ENCODE measurements around the gene ZACN.
A peak's percentile ranks its signal among the peaks of the same experiment; 100 is the strongest.

ZACN gene

DNA sequence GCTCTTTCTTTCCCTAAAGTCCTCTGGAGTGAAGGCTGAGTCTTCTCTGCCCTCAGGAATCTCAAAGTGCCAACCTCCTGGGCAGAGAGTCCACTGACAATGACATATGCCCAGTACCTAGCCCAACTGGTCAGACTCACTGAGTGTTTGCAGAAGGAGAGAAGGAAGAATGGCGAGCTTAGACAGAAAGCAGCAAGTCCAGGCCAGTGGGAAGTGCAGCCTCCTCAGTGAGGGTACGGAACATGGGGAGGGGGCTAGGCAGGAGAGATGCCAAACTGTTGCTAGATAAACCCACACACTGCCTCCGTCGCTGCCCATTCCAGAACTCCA is 23.9 kb downstream of the ZACN start:
- Histone ChIP-seq H3K27me3 (ENCODE audit: control insufficient read depth in 1 of 2, insufficient read depth in 2 of 2, low read length in 2 of 2) (no peaks in the 10 kb centered on the region), H3K9me3 (ENCODE audit: low read length) (no peaks in the 10 kb centered on the region), H3K4me3 (ENCODE audit: low read depth in 1 of 2, low read length in 2 of 2) (peak overlapping the region; percentile 76 to 86), H3K36me3 (ENCODE audit: insufficient read depth, low read length) (peaks cover 17% of the 10 kb centered on the region), H3K9ac (ENCODE audit: low read length) (peak overlapping the region; percentile 41), H3K27ac (ENCODE audit: low read depth, low read length) (peak overlapping the region; percentile 88), H3K4me1 (ENCODE audit: insufficient read depth, low read length) (peaks cover 17% of the 10 kb centered on the region)

DNA sequence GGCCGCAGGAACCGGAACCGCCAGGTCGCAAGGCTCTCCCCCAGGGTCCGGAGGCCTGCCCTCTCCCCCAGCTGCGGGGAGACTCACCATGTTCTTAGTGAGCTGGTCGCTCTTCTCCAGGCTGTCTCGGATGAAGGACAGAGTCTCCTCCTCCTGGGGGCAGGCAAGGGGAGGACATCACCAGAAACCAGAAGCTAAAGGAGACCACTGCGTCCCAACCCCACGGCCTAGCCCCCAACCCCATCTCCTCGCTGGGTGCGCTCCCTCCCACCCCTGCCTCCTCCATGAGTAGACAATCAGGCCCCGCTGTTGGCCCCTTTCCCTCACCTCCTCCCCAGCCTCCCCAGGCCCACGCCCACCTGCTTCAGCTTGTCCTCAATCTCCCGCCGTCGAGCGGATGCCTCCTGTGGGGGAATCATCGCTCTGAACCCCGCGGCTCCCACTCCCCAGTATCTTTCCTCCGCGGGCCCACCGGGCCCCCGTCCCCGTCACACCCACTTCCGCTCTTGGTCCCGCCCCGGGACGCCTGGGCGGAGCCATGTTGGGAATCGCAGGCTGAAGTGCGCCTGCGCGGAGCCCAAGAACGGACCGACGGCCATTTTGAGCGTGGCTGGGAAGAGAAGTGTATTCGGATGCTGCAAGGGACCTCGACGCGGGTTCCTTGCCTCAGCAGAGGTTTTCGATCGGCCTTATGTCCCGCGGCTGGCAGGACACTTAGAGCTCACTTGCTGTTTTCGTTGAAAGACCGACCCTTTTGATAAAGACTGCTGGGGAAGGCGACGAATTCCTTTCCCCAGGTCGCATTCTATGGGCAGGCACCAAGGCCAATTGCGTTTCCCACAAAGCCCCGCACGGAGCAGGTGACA is 24.5 kb downstream of the ZACN start, which contains the start of gene EXOC7:
Gene EXOC7 (minus strand): TSS at position 514 of the 866 bp plus-strand sequence. CDS start 95 bp downstream, at position 419.
- Histone ChIP-seq H3K27ac (ENCODE audit: low read depth, low read length) (peak within 1 kb of the TSS; percentile 88), H3K27me3 (ENCODE audit: control insufficient read depth in 1 of 2, insufficient read depth in 2 of 2, low read length in 2 of 2) (no peaks in the 10 kb centered on the region), H3K9ac (ENCODE audit: low read length) (peak within 1 kb of the TSS; percentile 41), H3K36me3 (ENCODE audit: insufficient read depth, low read length) (peaks cover 15% of the 10 kb centered on the region), H3K4me3 (ENCODE audit: low read depth in 1 of 2, low read length in 2 of 2) (peak within 1 kb of the TSS; percentile 76 to 86), H3K9me3 (ENCODE audit: low read length) (no peaks in the 10 kb centered on the region), H3K4me1 (ENCODE audit: insufficient read depth, low read length) (peaks cover 17% of the 10 kb centered on the region)

DNA sequence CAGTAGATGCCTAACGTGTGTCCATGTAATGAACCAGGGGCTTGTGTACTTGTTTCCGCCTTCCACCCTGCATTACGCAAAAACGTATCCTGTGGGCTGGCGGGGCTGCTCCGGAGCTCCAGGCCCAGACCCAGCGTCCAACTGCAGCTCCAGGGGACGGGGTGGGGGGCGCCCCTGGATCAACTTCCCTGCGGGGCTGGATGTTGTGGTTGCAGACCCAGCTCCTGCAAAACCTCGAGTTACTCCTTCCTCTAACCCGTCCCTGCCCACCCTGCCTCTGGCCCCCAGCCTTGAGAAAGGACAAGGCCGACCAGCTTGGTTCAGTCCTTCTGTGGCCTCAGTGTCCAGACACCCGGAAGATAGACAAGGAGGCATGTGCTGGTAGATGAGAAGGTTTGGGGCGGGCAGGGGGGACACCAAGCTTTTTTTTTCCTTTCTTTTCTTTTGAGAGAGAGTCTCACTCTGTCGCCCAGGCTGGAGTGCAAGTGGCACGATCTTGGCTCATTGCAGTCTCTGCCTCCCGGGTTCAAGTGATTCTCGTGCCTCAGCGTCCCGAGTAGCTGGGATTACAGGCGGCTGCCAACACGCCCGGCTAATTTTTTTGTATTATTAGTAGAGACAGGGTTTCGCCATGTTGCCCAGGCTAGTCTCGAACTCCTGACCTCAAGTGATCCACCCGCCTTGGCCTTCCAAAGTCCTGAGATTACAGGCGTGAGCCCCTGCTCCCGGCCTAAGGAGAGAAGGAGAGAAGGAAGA is 25.3 kb downstream of the ZACN start:
- H3K4me3 ChIP-seq (ENCODE audit: low read depth in 1 of 2, low read length in 2 of 2), result peak overlapping the region; percentile 76 to 86
- peak overlapping the region; percentile 88 for H3K27ac ChIP-seq (ENCODE audit: low read depth, low read length)
- H3K36me3 ChIP-seq (ENCODE audit: insufficient read depth, low read length), result peaks cover 15% of the 10 kb centered on the region
- H3K27me3 ChIP-seq (ENCODE audit: control insufficient read depth in 1 of 2, insufficient read depth in 2 of 2, low read length in 2 of 2), result no peaks in the 10 kb centered on the region
- H3K9me3 ChIP-seq (ENCODE audit: low read length), result no peaks in the 10 kb centered on the region
- peaks cover 17% of the 10 kb centered on the region for H3K4me1 ChIP-seq (ENCODE audit: insufficient read depth, low read length)
- peak overlapping the region; percentile 41 for H3K9ac ChIP-seq (ENCODE audit: low read length)

DNA sequence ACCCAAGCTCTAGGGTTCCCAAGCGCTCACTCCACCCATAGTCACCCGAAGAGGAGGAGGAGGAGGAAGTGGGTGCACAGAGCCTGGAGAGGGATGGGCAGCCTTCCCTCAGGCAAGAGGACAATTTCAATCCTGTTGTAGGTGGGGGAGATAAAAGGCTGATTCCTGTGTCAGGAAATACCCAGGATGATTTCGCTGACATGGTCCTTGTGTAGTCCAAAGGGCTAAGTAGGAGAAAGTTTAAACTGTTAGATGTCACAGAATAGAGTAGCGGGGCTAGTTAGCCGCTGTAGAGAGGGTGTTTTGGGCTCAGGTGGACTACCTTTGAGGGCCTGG is 25.9 kb downstream of the ZACN start:
- Histone ChIP-seq H3K9me3 (ENCODE audit: low read length) (no peaks in the 10 kb centered on the region), H3K4me1 (ENCODE audit: insufficient read depth, low read length) (peaks cover 17% of the 10 kb centered on the region), H3K36me3 (ENCODE audit: insufficient read depth, low read length) (peaks cover 13% of the 10 kb centered on the region), H3K27ac (ENCODE audit: low read depth, low read length) (no peak overlapping the region), H3K4me3 (ENCODE audit: low read depth in 1 of 2, low read length in 2 of 2) (no peak overlapping the region), H3K27me3 (ENCODE audit: control insufficient read depth in 1 of 2, insufficient read depth in 2 of 2, low read length in 2 of 2) (no peaks in the 10 kb centered on the region), H3K9ac (ENCODE audit: low read length) (no peak overlapping the region)

DNA sequence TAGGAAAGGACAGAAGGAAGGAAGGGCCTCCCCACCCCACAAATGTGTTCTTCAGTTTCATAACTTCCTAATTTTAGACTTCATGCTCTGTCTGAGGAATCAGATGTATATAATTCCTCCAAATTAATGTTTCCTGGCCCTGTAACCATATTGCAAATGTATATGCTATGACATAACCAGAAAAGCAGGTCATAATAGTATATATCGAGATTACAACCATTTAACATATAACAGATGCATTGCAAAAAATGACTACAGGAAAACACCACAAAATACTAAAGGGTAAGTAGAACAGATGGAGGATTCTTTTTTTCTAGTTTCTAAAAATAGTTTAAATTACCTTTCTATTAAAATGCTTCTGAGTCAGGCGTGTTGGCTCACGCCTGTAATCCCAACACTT is 27.7 kb downstream of the ZACN start:
- Histone ChIP-seq H3K36me3 (ENCODE audit: insufficient read depth, low read length) (peaks cover 3% of the 10 kb centered on the region), H3K9ac (ENCODE audit: low read length) (no peak overlapping the region), H3K4me1 (ENCODE audit: insufficient read depth, low read length) (peaks cover 17% of the 10 kb centered on the region), H3K4me3 (ENCODE audit: low read depth in 1 of 2, low read length in 2 of 2) (no peak overlapping the region), H3K27me3 (ENCODE audit: control insufficient read depth in 1 of 2, insufficient read depth in 2 of 2, low read length in 2 of 2) (no peaks in the 10 kb centered on the region), H3K27ac (ENCODE audit: low read depth, low read length) (no peak overlapping the region), H3K9me3 (ENCODE audit: low read length) (no peaks in the 10 kb centered on the region)

DNA sequence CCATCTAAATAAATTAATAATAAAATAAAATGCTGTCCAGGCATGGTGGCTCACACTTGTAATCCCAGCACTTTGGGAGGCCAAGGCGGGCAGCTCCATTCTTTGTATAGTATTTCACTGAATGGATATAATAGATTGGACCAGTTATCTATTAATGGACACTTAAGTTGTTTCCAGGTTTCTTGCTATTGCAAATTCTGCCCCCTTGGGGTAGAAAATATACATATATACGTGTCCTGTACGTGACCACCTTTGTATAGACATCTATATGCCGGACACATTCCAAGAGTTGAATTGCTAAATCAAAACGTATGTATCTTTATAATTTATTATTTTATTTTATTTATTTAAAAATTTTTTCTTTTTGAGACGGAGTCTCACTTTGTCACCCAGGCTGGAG is 28.5 kb downstream of the ZACN start:
- Histone ChIP-seq H3K9ac (ENCODE audit: low read length) (no peak overlapping the region), H3K27me3 (ENCODE audit: control insufficient read depth in 1 of 2, insufficient read depth in 2 of 2, low read length in 2 of 2) (no peaks in the 10 kb centered on the region), H3K4me3 (ENCODE audit: low read depth in 1 of 2, low read length in 2 of 2) (no peak overlapping the region), H3K4me1 (ENCODE audit: insufficient read depth, low read length) (peaks cover 11% of the 10 kb centered on the region), H3K9me3 (ENCODE audit: low read length) (no peaks in the 10 kb centered on the region), H3K36me3 (ENCODE audit: insufficient read depth, low read length) (no peaks in the 10 kb centered on the region), H3K27ac (ENCODE audit: low read depth, low read length) (no peak overlapping the region)

DNA sequence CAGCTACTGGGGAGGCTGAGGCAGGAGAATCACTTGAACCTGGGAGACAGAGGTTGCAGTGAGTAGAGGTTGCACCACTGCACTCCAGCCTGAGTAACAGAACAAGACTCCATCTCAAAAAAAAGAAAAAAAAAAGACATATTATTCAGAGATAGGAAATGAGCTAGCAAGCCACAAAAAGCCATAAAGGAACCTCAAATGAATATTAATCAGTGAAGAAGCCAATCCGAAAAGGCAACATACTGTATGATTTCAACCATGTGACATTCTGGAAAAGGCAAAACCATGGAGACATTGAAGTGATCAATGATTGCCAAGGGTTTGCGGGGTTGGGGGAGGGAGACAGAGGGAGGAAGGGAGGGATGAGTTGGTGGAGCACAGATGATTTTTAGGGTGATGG is 33.0 kb downstream of the ZACN start:
- Histone ChIP-seq H3K27me3 (ENCODE audit: control insufficient read depth in 1 of 2, insufficient read depth in 2 of 2, low read length in 2 of 2) (no peaks in the 10 kb centered on the region), H3K4me3 (ENCODE audit: low read depth in 1 of 2, low read length in 2 of 2) (no peak overlapping the region), H3K9ac (ENCODE audit: low read length) (no peak overlapping the region), H3K4me1 (ENCODE audit: insufficient read depth, low read length) (no peaks in the 10 kb centered on the region), H3K9me3 (ENCODE audit: low read length) (no peaks in the 10 kb centered on the region), H3K27ac (ENCODE audit: low read depth, low read length) (no peak overlapping the region), H3K36me3 (ENCODE audit: insufficient read depth, low read length) (no peaks in the 10 kb centered on the region)

DNA sequence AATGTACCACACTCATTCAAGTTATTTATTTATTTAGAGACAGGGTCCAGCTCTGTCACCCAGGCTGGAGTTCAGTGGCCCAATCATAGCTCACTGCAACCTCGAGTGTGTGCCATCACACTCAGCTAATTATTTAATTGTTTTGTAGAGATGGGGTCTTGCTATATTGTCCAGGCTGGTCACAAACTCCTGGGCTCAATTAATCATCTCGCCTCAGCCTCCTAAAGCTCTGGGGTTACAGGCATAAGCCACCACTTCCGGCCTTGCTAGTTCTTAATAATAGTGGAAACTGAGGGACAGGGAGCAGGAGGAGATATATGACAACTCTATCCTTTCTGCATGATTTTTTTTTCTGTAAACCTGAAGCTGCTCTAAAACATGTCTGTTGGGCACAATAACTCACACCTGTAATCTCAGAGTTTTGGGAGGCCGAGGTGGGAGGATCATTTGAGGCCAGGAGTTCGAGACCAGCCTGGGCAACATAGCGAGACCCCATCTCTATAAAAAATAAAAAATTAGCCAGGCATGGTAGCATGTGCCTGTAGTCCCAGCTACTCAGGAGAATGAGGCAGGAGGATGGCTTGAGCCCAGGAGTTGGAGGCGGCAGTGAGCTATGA is 36.3 kb downstream of the ZACN start:
- H3K4me3 ChIP-seq (ENCODE audit: low read depth in 1 of 2, low read length in 2 of 2), result no peak overlapping the region
- H3K27me3 ChIP-seq (ENCODE audit: control insufficient read depth in 1 of 2, insufficient read depth in 2 of 2, low read length in 2 of 2), result no peaks in the 10 kb centered on the region
- no peak overlapping the region for H3K27ac ChIP-seq (ENCODE audit: low read depth, low read length)
- H3K4me1 ChIP-seq (ENCODE audit: insufficient read depth, low read length), result no peaks in the 10 kb centered on the region
- no peaks in the 10 kb centered on the region for H3K36me3 ChIP-seq (ENCODE audit: insufficient read depth, low read length)
- H3K9ac ChIP-seq (ENCODE audit: low read length), result no peak overlapping the region
- no peaks in the 10 kb centered on the region for H3K9me3 ChIP-seq (ENCODE audit: low read length)

DNA sequence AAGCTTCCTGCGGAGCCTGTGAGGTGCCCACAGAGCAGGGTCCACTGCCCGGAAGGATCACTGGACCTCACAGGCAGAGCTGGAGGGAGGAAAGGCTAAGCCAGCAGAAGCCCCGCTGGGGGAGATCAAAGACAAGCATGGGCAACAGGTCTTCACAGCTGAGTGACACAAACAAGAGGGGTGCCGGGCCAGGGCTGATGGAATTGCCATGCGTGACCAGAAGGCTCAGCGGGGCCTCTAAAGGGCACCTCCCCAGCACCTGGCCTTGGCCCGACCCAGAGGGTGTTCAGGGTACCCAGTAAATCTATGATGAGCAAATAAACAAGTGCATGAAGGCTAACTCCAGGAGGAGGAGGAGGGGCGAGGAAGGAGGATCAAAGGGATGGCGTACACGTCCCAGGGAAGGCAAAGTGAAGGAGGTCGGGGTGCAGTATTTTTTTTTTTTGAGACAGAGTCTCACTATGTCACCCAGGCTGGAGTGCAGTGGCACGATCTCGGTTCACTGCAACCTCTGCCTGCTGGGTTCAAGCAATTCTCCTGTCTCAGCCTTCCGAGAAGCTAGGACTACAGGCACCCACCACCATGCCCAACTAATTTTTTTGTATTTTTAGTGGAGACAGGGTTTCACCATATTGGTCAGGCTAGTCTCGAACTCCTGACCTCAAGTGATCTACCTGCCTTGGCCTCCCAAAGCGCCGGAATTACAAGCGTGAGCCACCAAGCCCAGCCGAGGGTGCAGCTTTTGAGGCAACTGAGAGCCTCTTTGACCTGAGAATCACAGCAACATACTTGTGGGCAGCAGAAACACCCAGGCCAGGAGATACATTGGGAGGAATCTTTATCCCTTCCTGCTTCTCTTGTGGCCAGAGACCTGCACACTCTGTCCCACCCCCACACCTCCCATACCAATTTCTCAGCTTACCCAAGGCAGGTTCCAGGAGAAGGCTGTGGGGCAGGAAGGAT is 40.7 kb downstream of the ZACN start:
- no peak overlapping the region for H3K27ac ChIP-seq (ENCODE audit: low read depth, low read length)
- H3K9me3 ChIP-seq (ENCODE audit: low read length), result no peaks in the 10 kb centered on the region
- no peaks in the 10 kb centered on the region for H3K27me3 ChIP-seq (ENCODE audit: control insufficient read depth in 1 of 2, insufficient read depth in 2 of 2, low read length in 2 of 2)
- no peak overlapping the region for H3K4me3 ChIP-seq (ENCODE audit: low read depth in 1 of 2, low read length in 2 of 2)
- H3K36me3 ChIP-seq (ENCODE audit: insufficient read depth, low read length), result no peaks in the 10 kb centered on the region
- H3K9ac ChIP-seq (ENCODE audit: low read length), result no peak overlapping the region
- no peaks in the 10 kb centered on the region for H3K4me1 ChIP-seq (ENCODE audit: insufficient read depth, low read length)

DNA sequence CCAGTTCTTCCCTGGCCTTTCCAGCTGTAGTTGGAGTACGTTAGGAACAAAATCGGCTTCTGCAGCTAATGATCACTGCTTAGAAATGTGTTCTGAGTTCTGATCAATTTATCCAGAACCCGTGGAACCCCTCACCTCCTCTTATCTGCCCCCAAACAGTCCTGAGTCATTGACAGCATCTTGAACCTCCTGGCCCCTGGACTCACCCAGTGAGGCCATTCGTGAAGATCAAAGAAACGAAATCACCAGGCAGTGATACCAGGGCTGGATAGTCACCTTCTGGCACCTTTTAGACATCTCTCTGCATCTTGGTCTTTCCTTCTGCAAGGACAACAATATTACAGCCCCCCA is 41.7 kb downstream of the ZACN start:
- H3K4me1 ChIP-seq (ENCODE audit: insufficient read depth, low read length), result no peaks in the 10 kb centered on the region
- H3K9ac ChIP-seq (ENCODE audit: low read length), result no peak overlapping the region
- no peaks in the 10 kb centered on the region for H3K9me3 ChIP-seq (ENCODE audit: low read length)
- H3K4me3 ChIP-seq (ENCODE audit: low read depth in 1 of 2, low read length in 2 of 2), result no peak overlapping the region
- H3K27me3 ChIP-seq (ENCODE audit: control insufficient read depth in 1 of 2, insufficient read depth in 2 of 2, low read length in 2 of 2), result no peaks in the 10 kb centered on the region
- no peaks in the 10 kb centered on the region for H3K36me3 ChIP-seq (ENCODE audit: insufficient read depth, low read length)
- no peak overlapping the region for H3K27ac ChIP-seq (ENCODE audit: low read depth, low read length)
